Gastrocnemius medialis (tissue), 4 donors: ENCODE results near the gene ARHGEF7.

Experiments
- CTCF ChIP-seq, 5 experiments: fragments of 450-650 bp in 3 of 5; fragments of 200-600 bp in 2 of 5; sonication (generic) in 2 of 5; IDR thresholded peaks in 4 of 5; conservative IDR thresholded peaks in 1 of 5; 1 replicate in 4 of 5; 2 replicates in 1 of 5; pipeline ENCODE4 v1.5.1; 2016 to 2019; ENCODE audit warnings: antibody characterized with exemption in 5 of 5, mild to moderate bottlenecking in 3 of 5, moderate library complexity in 3 of 5
- POLR2A ChIP-seq, 2 donors: fragments of 450-650 bp; IDR thresholded peaks; one replicate each; pipeline ENCODE4 v1.6.1; 2017; ENCODE audit warnings: antibody characterized with exemption in 2 of 2, mild to moderate bottlenecking in 2 of 2, moderate library complexity in 2 of 2

- TF ChIP-seq CTCF (IDR thresholded peaks at IDR 0.05 in 4 of 5, conservative IDR thresholded peaks at IDR 0.05 in 1 of 5): no peak
- no peak for TF ChIP-seq POLR2A (IDR thresholded peaks at IDR 0.05)
These were observed 154.4 kb downstream of the ARHGEF7 start for GRCh38 chr13:111269508-111269907.
